Mesendoderm (in vitro differentiated cells): ENCODE results near the gene NID1.

ENCODE experiments used
- DNase-seq: peaks from one replicate; pipeline ENCODE4 v3.0.0; 2013
- H2AK5ac ChIP-seq: 2 replicates; pipeline ENCODE4 v1.6.1; 2013; ENCODE audit warnings: low read length, inconsistent platforms
- H2BK120ac ChIP-seq: 2 replicates; pipeline ENCODE4 v1.6.1; 2013; ENCODE audit warnings: low read depth, mild to moderate bottlenecking, low read length, moderate library complexity, mixed read lengths
- H2BK15ac ChIP-seq: replicated peaks from 2 replicates; pipeline ENCODE4 v1.6.1; 2013; ENCODE audit warnings: low read depth, mild to moderate bottlenecking, moderate library complexity
- H2BK5ac ChIP-seq: 2 replicates; pipeline ENCODE4 v1.6.1; 2013; ENCODE audit warnings: low read length, inconsistent platforms
- H3K18ac ChIP-seq: 2 replicates; pipeline ENCODE4 v1.6.1; 2013; ENCODE audit warnings: mild to moderate bottlenecking, low read length, mixed read lengths
- H3K23ac ChIP-seq: one replicate; pipeline ENCODE4 v1.6.1; 2013; ENCODE audit warnings: low read length
- H3K27ac ChIP-seq: 2 replicates; pipeline ENCODE4 v1.5.1; 2013; ENCODE audit warnings: low read depth, mild to moderate bottlenecking, inconsistent platforms, low read length, moderate library complexity
- H3K27me3 ChIP-seq: 2 replicates; pipeline ENCODE4 v1.6.1; 2013; ENCODE audit warnings: low read length, control low read depth, mild to moderate bottlenecking, inconsistent platforms; ENCODE audit not compliant: insufficient read depth, poor library complexity
- H3K36me3 ChIP-seq: 2 replicates; pipeline ENCODE4 v1.6.1; 2013; ENCODE audit warnings: low read length, inconsistent platforms; ENCODE audit not compliant: control insufficient read depth, insufficient read depth
- H3K4ac ChIP-seq: one replicate; pipeline ENCODE4 v1.6.1; 2013; ENCODE audit warnings: low read depth, mild to moderate bottlenecking, low read length, moderate library complexity
- H3K4me1 ChIP-seq: 2 replicates; pipeline ENCODE4 v1.6.1; 2013; ENCODE audit warnings: low read depth, low read length, inconsistent platforms; ENCODE audit not compliant: control insufficient read depth
- H3K4me2 ChIP-seq: 2 replicates; pipeline ENCODE4 v1.6.1; 2013; ENCODE audit warnings: low read length
- H3K4me3 ChIP-seq: 2 replicates; pipeline ENCODE4 v1.5.1; 2013; ENCODE audit warnings: mild to moderate bottlenecking, low read length
- H3K56ac ChIP-seq: one replicate; pipeline ENCODE4 v1.6.1; 2013; ENCODE audit warnings: low read length
- H3K79me1 ChIP-seq: 2 replicates; pipeline ENCODE4 v1.6.1; 2013; ENCODE audit warnings: low read length, inconsistent platforms
- H3K79me2 ChIP-seq: 2 replicates; pipeline ENCODE4 v1.6.1; 2013; ENCODE audit warnings: mild to moderate bottlenecking, low read length; ENCODE audit not compliant: control insufficient read depth, insufficient read depth
- H3K9ac ChIP-seq: 2 replicates; pipeline ENCODE4 v1.6.1; 2013; ENCODE audit warnings: low read length, inconsistent platforms
- H4K5ac ChIP-seq: one replicate; pipeline ENCODE4 v1.6.1; 2013; ENCODE audit warnings: low read length
- H4K8ac ChIP-seq: one replicate; pipeline ENCODE4 v1.6.1; 2013; ENCODE audit warnings: low read depth, mild to moderate bottlenecking, control low read depth, low read length, moderate library complexity
- WGBS: extraction: QIAGEN DNeasy Blood & Tissue Kit; methylation state at CpG from one replicate; pipeline ENCODE4 v1.1.7; 2013; ENCODE audit warnings: low lambda C conversion rate, missing lambda C conversion rate; ENCODE audit not compliant: insufficient coverage; ENCODE audit errors: extremely low coverage; 5-methylcytosine and 5-hydroxymethylcytosine counted together

Gene NID1

GRCh38 chr1:236033336-236033735 lies 31.6 kb downstream of the NID1 start:
- Histone ChIP-seq H3K4me1 (no peaks in the 10 kb centered on the region), H3K27ac (no peak overlapping the region), H3K56ac (no peak overlapping the region), H3K4ac (no peak overlapping the region), H3K9ac (no peak overlapping the region), H2BK15ac (no peak overlapping the region), H3K79me1 (no peaks in the 10 kb centered on the region), H3K4me2 (no peak overlapping the region), H2BK120ac (no peak overlapping the region), H2AK5ac (no peak overlapping the region), H3K27me3 (no peaks in the 10 kb centered on the region), H3K23ac (no peak overlapping the region), H3K4me3 (no peak overlapping the region), H4K8ac (no peak overlapping the region), H4K5ac (no peak overlapping the region), H2BK5ac (no peak overlapping the region), H3K79me2 (no peaks in the 10 kb centered on the region), H3K18ac (no peak overlapping the region), H3K36me3 (no peaks in the 10 kb centered on the region)
- WGBS = no CpG with 5 or more reads among the region's 4 CpGs
- no peak for DNase-seq

- WGBS = no CpG with 5 or more reads among the region's 3 CpGs
- no peak overlapping the region for H3K18ac ChIP-seq
- H3K79me1 ChIP-seq = no peaks in the 10 kb centered on the region
- H4K5ac ChIP-seq = no peak overlapping the region
- H4K8ac ChIP-seq = no peak overlapping the region
- H2BK15ac ChIP-seq = no peak overlapping the region
- H3K4me1 ChIP-seq = no peaks in the 10 kb centered on the region
- no peak overlapping the region for H3K4ac ChIP-seq
- no peaks in the 10 kb centered on the region for H3K27me3 ChIP-seq
- H3K9ac ChIP-seq = no peak overlapping the region
- no peak overlapping the region for H3K4me3 ChIP-seq
- H2BK120ac ChIP-seq = no peak overlapping the region
- no peak overlapping the region for H2BK5ac ChIP-seq
- no peak for DNase-seq
- H3K79me2 ChIP-seq = no peaks in the 10 kb centered on the region
- no peak overlapping the region for H2AK5ac ChIP-seq
- no peaks in the 10 kb centered on the region for H3K36me3 ChIP-seq
- no peak overlapping the region for H3K27ac ChIP-seq
- no peak overlapping the region for H3K4me2 ChIP-seq
- no peak overlapping the region for H3K56ac ChIP-seq
- no peak overlapping the region for H3K23ac ChIP-seq
Measured at GRCh38 chr1:236030534-236030933, 34.4 kb downstream of the NID1 start.

GRCh38 chr1:236029428-236029940 lies 35.4 kb downstream of the NID1 start:
- no peaks in the 10 kb centered on the region for H3K79me1 ChIP-seq
- H2BK120ac ChIP-seq = no peak overlapping the region
- H4K8ac ChIP-seq = no peak overlapping the region
- H3K4me1 ChIP-seq = no peaks in the 10 kb centered on the region
- no peak overlapping the region for H3K4me2 ChIP-seq
- no peaks in the 10 kb centered on the region for H3K27me3 ChIP-seq
- H2BK15ac ChIP-seq = no peak overlapping the region
- H4K5ac ChIP-seq = no peak overlapping the region
- H3K36me3 ChIP-seq = no peaks in the 10 kb centered on the region
- H3K56ac ChIP-seq = no peak overlapping the region
- no peak overlapping the region for H3K27ac ChIP-seq
- no peaks in the 10 kb centered on the region for H3K79me2 ChIP-seq
- no peak overlapping the region for H3K4ac ChIP-seq
- no peak overlapping the region for H3K9ac ChIP-seq
- no peak overlapping the region for H3K4me3 ChIP-seq
- no peak overlapping the region for H2BK5ac ChIP-seq
- WGBS = no CpG with 5 or more reads among the region's 26 CpGs
- no peak overlapping the region for H2AK5ac ChIP-seq
- no peak overlapping the region for H3K23ac ChIP-seq
- H3K18ac ChIP-seq = no peak overlapping the region
- no peak for DNase-seq

- no peak overlapping the region for H4K5ac ChIP-seq
- H3K9ac ChIP-seq = no peak overlapping the region
- no peaks in the 10 kb centered on the region for H3K36me3 ChIP-seq
- no peak overlapping the region for H3K4me3 ChIP-seq
- H3K4ac ChIP-seq = no peak overlapping the region
- H3K79me2 ChIP-seq = no peaks in the 10 kb centered on the region
- H4K8ac ChIP-seq = no peak overlapping the region
- H3K56ac ChIP-seq = no peak overlapping the region
- no peaks in the 10 kb centered on the region for H3K4me1 ChIP-seq
- no peak overlapping the region for H2BK120ac ChIP-seq
- no peaks in the 10 kb centered on the region for H3K79me1 ChIP-seq
- no peak overlapping the region for H2BK5ac ChIP-seq
- H2BK15ac ChIP-seq = no peak overlapping the region
- DNase-seq = no peak
- no CpG with 5 or more reads among the region's 4 CpGs for WGBS
- H3K4me2 ChIP-seq = no peak overlapping the region
- no peak overlapping the region for H3K18ac ChIP-seq
- H3K27me3 ChIP-seq = no peaks in the 10 kb centered on the region
- H2AK5ac ChIP-seq = no peak overlapping the region
- no peak overlapping the region for H3K27ac ChIP-seq
- no peak overlapping the region for H3K23ac ChIP-seq
Measured at GRCh38 chr1:236027104-236027503, 37.8 kb downstream of the NID1 start.

- no peak overlapping the region for H2AK5ac ChIP-seq
- no peak overlapping the region for H3K9ac ChIP-seq
- H3K27ac ChIP-seq = no peak overlapping the region
- no CpG with 5 or more reads among the region's 14 CpGs for WGBS
- H3K4me2 ChIP-seq = no peak overlapping the region
- H2BK120ac ChIP-seq = no peak overlapping the region
- H4K8ac ChIP-seq = no peak overlapping the region
- H3K79me1 ChIP-seq = no peaks in the 10 kb centered on the region
- H4K5ac ChIP-seq = no peak overlapping the region
- H3K18ac ChIP-seq = no peak overlapping the region
- H3K27me3 ChIP-seq = no peaks in the 10 kb centered on the region
- H2BK15ac ChIP-seq = no peak overlapping the region
- no peak overlapping the region for H3K23ac ChIP-seq
- H2BK5ac ChIP-seq = no peak overlapping the region
- no peak for DNase-seq
- H3K56ac ChIP-seq = no peak overlapping the region
- H3K4me1 ChIP-seq = no peaks in the 10 kb centered on the region
- no peak overlapping the region for H3K4ac ChIP-seq
- no peak overlapping the region for H3K4me3 ChIP-seq
- no peaks in the 10 kb centered on the region for H3K79me2 ChIP-seq
- H3K36me3 ChIP-seq = no peaks in the 10 kb centered on the region
Measured at GRCh38 chr1:236025836-236026235, 39.1 kb downstream of the NID1 start.

- Histone ChIP-seq H3K4me3 (no peak overlapping the region), H3K36me3 (no peaks in the 10 kb centered on the region), H3K4ac (no peak overlapping the region), H3K27me3 (no peaks in the 10 kb centered on the region), H3K23ac (no peak overlapping the region), H2BK5ac (no peak overlapping the region), H3K4me2 (no peak overlapping the region), H2BK120ac (no peak overlapping the region), H3K56ac (no peak overlapping the region), H3K27ac (no peak overlapping the region), H2AK5ac (no peak overlapping the region), H4K5ac (no peak overlapping the region), H3K18ac (no peak overlapping the region), H3K79me2 (no peaks in the 10 kb centered on the region), H2BK15ac (no peak overlapping the region), H4K8ac (no peak overlapping the region), H3K79me1 (no peaks in the 10 kb centered on the region), H3K4me1 (no peaks in the 10 kb centered on the region), H3K9ac (no peak overlapping the region)
- no CpG with 5 or more reads among the region's 7 CpGs for WGBS
- peak; percentile 7 for DNase-seq
Measured at GRCh38 chr1:236024641-236025040, 40.2 kb downstream of the NID1 start.
